Aorta (tissue), 5 donors: ENCODE data around the gene ENTREP1. TPM values are rescaled to one million over a fixed set of nuclear protein-coding genes. Genes with fewer than 3 reads are reported as not detected.
A peak's percentile ranks its signal among the peaks of the same experiment; 100 is the strongest.

ENCODE experiments used
- ATAC-seq: fragments of 200-7000 bp; cut with Tn5 transposase; one replicate; pipeline ENCODE4 v1.9.1; 2022; ENCODE audit warnings: moderate library complexity; ENCODE audit not compliant: low FRiP score
- DNase-seq, 2 donors: peaks; one replicate each; pipeline ENCODE4 v3.0.0-alpha.2; 2020
- H3K27ac ChIP-seq, 2 donors: one replicate each; pipeline ENCODE4 v1.5.1; 2013; ENCODE audit warnings: low read length in 2 of 2, mild to moderate bottlenecking in 2 of 2, moderate library complexity in 2 of 2, control low read depth in 1 of 2, inconsistent platforms in 1 of 2, low read depth in 1 of 2
- H3K27me3 ChIP-seq, 2 donors: one replicate each; pipeline ENCODE4 v1.6.1; 2013; ENCODE audit warnings: control low read depth in 1 of 2, low read length in 1 of 2, mild to moderate bottlenecking in 1 of 2, moderate library complexity in 1 of 2; ENCODE audit not compliant: insufficient read depth in 2 of 2, control insufficient read depth in 1 of 2
- H3K36me3 ChIP-seq, 2 donors: one replicate each; pipeline ENCODE4 v1.6.1; 2013; ENCODE audit warnings: control low read depth in 1 of 2, low read length in 1 of 2, mild to moderate bottlenecking in 1 of 2; ENCODE audit not compliant: insufficient read depth in 2 of 2, control insufficient read depth in 1 of 2
- H3K4me1 ChIP-seq, 2 donors: one replicate each; pipeline ENCODE4 v1.6.1; 2013; ENCODE audit warnings: low read length in 2 of 2, control low read depth in 1 of 2, mild to moderate bottlenecking in 1 of 2, moderate library complexity in 1 of 2; ENCODE audit not compliant: insufficient read depth in 2 of 2, control insufficient read depth in 1 of 2
- H3K4me3 ChIP-seq, 2 donors: one replicate each; pipeline ENCODE4 v1.5.1; 2013; ENCODE audit warnings: low read length in 2 of 2, control low read depth in 1 of 2, mild to moderate bottlenecking in 1 of 2
- H3K9me3 ChIP-seq: one replicate; pipeline ENCODE4 v1.6.1; 2013; ENCODE audit warnings: mild to moderate bottlenecking, low read length; ENCODE audit not compliant: control insufficient read depth
- WGBS, 2 donors: extraction: QIAGEN DNeasy Blood & Tissue Kit; methylation state at CpG; one replicate each; pipeline ENCODE4 v1.1.7; 2013; 5-methylcytosine and 5-hydroxymethylcytosine counted together
- intact Hi-C, 2 donors: fragments of 100-400 bp; cut with DNase I; formaldehyde crosslinking; loops; one replicate each; pipeline versions ENCODE4 v1.14.2 to v1.15.0; 2022
- polyA plus RNA-seq, 2 donors: library from polyadenylated mRNA; stranded (reverse); fragments of 200-250 nt; gene quantifications; one replicate each; pipeline ENCODE4 v1.2.3, GENCODE V29; 2013
- total RNA-seq, 2 donors: library from RNA; stranded (reverse); fragmentation: NEBNext Ultra II Directional; extraction: Animal tissue kit (Norgen Biotek cat#: 25700); gene quantifications; one replicate each; pipeline ENCODE4 v1.2.1, GENCODE V29; 2021
- donor health status: healthy with polysubstance abuse.
- donor health status: Bipolar disorder and iron deficiency.
- donor health status: DM: no; HTN: no; CAD: no.
- donor health status: DM: no; HTN: no; CAD: no.
- donor health status: DM: yes; HTN: yes; CAD: no.

ENTREP1 gene
- total and polyA plus RNA-seq, 4 donors: 0.25 to 5.7 (median 3.1) TPM

DNA sequence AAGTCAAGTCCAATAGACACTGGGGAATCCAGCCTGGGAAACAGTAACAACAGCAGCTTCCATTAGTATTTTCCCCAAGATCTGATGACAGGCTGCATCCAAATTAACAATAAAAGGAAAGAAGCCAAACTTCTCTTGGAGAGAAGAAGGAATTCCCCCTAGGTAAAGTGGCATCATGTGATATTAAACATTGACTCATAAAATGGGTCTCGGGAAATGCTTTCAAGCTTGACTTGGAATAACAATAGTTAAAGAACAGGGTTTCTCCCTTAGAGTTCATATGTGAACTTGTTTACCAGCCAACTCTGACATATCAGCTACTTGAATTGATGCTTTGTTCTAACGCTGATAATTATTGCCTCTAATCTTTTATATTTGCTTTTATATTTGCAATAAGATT, 45.4 kb downstream of the ENTREP1 start:
- DNase-seq (no peak), ATAC-seq (no peak)
- no peak overlapping the region for H3K27ac ChIP-seq
- WGBS, 2 donors: 59 to 69% methylated on average over 2 of the region's 2 CpGs
- no peaks in the 10 kb centered on the region for H3K36me3 ChIP-seq
- H3K9me3 ChIP-seq: no peaks in the 10 kb centered on the region
- no peak overlapping the region for H3K4me3 ChIP-seq
- intact Hi-C loops: loop anchor here in 1 of 2 donors (10.0 kb wide), 2 partner anchors 46 to 326 kb away; partner anchors contain the start of gene ENTREP1
- no peaks in the 10 kb centered on the region for H3K4me1 ChIP-seq
- H3K27me3 ChIP-seq: no peaks in the 10 kb centered on the region

DNA sequence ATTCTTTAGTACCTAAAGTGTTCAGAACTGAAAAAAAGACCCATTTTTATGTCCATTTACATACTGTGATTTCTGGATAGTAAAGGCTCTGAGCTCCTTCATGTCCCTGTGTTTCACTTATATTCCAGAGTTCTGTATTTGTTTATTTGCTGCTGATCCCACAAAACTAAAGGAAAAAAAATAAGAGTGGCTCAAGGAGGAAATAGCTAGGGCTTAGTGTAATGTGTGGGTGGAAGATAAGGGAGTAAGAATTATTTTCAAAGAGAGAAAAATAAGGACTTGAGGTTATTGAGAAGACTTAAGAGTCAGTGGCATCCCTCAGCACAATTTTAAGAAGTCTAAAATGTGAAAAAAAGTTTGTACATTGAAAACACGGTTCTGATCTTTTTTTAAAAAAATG, 46.0 kb downstream of the ENTREP1 start:
- Histone ChIP-seq H3K4me3 (no peak overlapping the region), H3K27ac (no peak overlapping the region), H3K4me1 (peaks cover under 1 to 2% of the 10 kb centered on the region in 2 donors), H3K27me3 (no peaks in the 10 kb centered on the region), H3K9me3 (no peaks in the 10 kb centered on the region), H3K36me3 (no peaks in the 10 kb centered on the region)
- WGBS, 2 donors: 0 to 5% methylated on average over 1 of the region's 1 CpG
- intact Hi-C loops: loop anchor here in 1 of 2 donors (10.0 kb wide), 2 partner anchors 46 to 326 kb away; partner anchors contain the start of gene ENTREP1
- no peak for ATAC-seq
- no peak for DNase-seq

DNA sequence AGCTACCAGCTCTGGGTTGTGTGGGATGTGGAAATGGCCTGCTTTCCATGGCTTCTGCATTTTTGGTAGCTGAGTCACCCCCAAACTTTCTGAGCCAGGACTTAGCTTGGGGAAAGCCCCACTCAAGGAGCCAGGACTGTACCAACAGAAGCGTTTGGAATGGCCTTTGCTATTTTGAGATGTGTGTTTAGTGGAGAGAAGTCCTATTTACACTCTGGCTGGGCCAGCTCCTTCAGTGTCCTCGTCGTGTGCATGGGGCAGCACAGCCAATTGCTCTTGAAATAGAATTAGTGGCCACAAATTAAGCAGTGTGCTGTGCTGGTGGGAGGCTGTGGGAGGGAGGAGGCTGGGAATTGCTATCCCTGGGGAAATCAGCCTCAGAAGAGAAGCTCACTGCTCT, 51.6 kb downstream of the ENTREP1 start:
- H3K4me1 ChIP-seq: peaks cover 3 to 12% of the 10 kb centered on the region in 2 donors
- no peak overlapping the region for H3K4me3 ChIP-seq
- no peaks in the 10 kb centered on the region for H3K27me3 ChIP-seq
- no peak overlapping the region for H3K27ac ChIP-seq
- peak in 1 of 2 donors; percentile 73 for DNase-seq
- intact Hi-C loops: loop anchor here in 1 of 2 donors (10.0 kb wide), 2 partner anchors 52 to 332 kb away; partner anchors contain the start of gene ENTREP1
- 4% methylated on average over 3 of the region's 3 CpGs for WGBS, 2 donors
- no peaks in the 10 kb centered on the region for H3K9me3 ChIP-seq
- ATAC-seq: peak; percentile 86
- no peaks in the 10 kb centered on the region for H3K36me3 ChIP-seq

DNA sequence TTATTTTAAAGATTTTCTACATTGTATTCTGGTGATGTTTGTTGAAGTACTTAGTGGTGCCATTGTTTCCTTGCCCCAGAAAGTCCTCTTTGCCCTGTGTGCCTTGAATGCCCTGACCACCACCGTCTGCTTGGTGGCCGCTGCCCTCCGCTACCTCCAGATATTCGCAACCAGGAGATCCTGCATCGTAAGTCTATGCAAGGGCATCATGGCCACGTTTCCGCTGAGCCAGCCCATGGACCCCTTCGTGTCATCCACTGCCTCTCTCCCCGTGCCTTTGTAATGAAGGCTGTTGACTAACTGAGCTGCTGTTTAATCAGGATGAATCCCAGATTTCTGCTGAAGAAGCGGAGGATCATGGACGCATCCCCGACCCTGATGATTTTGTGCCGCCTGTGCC, 52.3 kb downstream of the ENTREP1 start:
- H3K27me3 ChIP-seq: no peaks in the 10 kb centered on the region
- H3K4me3 ChIP-seq: no peak overlapping the region
- ATAC-seq: no peak
- intact Hi-C loops: loop anchor here in 1 of 2 donors (10.0 kb wide), 2 partner anchors 52 to 332 kb away; partner anchors contain the start of gene ENTREP1
- no peak for DNase-seq
- H3K9me3 ChIP-seq: no peaks in the 10 kb centered on the region
- H3K27ac ChIP-seq: no peak overlapping the region
- peaks cover 3 to 12% of the 10 kb centered on the region in 2 donors for H3K4me1 ChIP-seq
- WGBS, 2 donors: 96% methylated on average over 13 of the region's 13 CpGs
- H3K36me3 ChIP-seq: no peaks in the 10 kb centered on the region

DNA sequence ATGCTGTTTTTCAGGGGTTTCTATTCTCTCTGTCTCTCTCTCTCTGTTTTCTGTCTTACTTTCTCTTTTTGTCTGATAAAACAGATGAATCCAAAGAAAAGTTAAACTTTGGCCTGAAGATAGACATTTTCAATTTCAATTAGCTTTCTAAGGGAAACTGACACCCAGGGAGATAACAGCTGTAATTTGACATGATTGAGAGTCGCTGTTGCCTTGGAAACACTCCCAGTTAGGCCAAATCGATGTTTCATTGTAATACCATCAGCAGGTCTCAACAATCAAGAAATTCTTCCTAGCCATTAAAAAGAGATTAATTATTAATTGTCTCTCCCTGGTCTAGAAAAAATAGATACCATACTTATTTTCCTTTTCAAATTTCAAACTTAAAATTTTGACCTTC, 53.0 kb downstream of the ENTREP1 start:
- no peaks in the 10 kb centered on the region for H3K9me3 ChIP-seq
- 94 to 95% methylated on average over 2 of the region's 2 CpGs for WGBS, 2 donors
- H3K27ac ChIP-seq: no peak overlapping the region
- intact Hi-C loops: loop anchor here in 1 of 2 donors (10.0 kb wide), 2 partner anchors 53 to 333 kb away; partner anchors contain the start of gene ENTREP1
- H3K27me3 ChIP-seq: no peaks in the 10 kb centered on the region
- no peak overlapping the region for H3K4me3 ChIP-seq
- H3K36me3 ChIP-seq: no peaks in the 10 kb centered on the region
- peaks cover 3 to 12% of the 10 kb centered on the region in 2 donors for H3K4me1 ChIP-seq
- no peak for DNase-seq
- ATAC-seq: no peak

DNA sequence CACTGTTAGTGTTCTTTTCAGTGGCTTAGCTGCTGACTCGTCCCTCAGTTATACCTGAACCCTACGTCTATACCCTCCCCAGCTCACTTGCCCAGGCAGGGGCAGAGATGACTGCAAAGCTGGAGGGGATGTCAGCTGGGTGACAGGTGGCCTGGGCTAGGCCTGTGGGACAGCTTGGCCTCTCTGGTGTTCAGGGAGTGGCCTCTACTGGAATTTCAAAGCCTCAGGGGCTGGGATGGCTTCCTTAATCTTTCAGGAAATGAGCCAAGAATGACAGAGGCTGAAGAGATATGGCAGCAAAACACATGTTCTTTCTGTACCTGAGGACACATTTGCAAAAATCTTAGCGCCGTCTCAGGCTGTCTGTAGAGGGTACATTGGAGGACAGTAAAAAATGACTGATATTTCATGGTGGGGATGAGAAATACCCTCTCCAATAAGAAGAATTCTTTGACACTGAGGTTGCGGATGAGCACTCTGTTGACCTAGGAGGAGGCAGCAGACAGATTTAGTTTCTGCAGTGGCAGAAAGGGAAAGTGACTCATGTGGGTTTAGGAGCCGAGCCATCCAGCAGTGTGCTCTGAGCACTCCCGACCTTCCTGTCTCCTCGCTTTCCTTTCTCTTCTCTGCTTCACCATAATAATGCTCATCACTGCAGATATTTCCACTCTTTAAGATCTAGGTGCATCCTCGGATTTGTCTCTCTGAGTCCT, 54.4 kb downstream of the ENTREP1 start:
- Histone ChIP-seq H3K9me3 (no peaks in the 10 kb centered on the region), H3K27me3 (no peaks in the 10 kb centered on the region), H3K36me3 (no peaks in the 10 kb centered on the region), H3K4me1 (peaks cover 3 to 12% of the 10 kb centered on the region in 2 donors), H3K27ac (peak overlapping the region in 1 of 2 donors; percentile 21), H3K4me3 (no peak overlapping the region)
- DNase-seq (no peak), ATAC-seq (peak; percentile 75)
- intact Hi-C loops: loop anchor here in 1 of 2 donors (10.0 kb wide), 2 partner anchors 55 to 335 kb away; partner anchors contain the start of gene ENTREP1
- 37 to 41% methylated on average over 9 of the region's 9 CpGs for WGBS, 2 donors

DNA sequence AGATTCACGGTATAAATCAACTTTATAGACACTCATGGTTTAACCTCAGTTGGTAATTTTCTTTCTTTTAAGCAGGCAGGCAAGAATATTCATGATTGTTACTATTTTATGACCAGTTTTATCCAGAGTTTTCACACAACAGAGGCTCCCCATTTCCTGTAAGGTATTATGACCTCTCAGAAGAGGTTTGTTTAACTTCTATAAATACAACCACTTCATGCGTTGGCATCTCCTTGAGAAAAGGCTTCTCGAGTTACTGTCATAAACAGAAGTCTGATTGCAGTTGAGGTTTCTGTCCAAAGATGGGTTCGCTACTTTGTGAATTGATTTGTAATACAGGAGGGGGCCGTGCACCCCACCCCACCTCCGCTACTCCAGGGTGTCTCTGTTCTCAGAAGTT, 55.3 kb downstream of the ENTREP1 start:
- no peak overlapping the region for H3K27ac ChIP-seq
- no peaks in the 10 kb centered on the region for H3K27me3 ChIP-seq
- no peaks in the 10 kb centered on the region for H3K36me3 ChIP-seq
- H3K9me3 ChIP-seq: no peaks in the 10 kb centered on the region
- 93 to 94% methylated on average over 6 of the region's 6 CpGs for WGBS, 2 donors
- DNase-seq (no peak), ATAC-seq (no peak)
- intact Hi-C loops: no loop called here
- H3K4me3 ChIP-seq: no peak overlapping the region
- H3K4me1 ChIP-seq: peaks cover 3 to 12% of the 10 kb centered on the region in 2 donors

DNA sequence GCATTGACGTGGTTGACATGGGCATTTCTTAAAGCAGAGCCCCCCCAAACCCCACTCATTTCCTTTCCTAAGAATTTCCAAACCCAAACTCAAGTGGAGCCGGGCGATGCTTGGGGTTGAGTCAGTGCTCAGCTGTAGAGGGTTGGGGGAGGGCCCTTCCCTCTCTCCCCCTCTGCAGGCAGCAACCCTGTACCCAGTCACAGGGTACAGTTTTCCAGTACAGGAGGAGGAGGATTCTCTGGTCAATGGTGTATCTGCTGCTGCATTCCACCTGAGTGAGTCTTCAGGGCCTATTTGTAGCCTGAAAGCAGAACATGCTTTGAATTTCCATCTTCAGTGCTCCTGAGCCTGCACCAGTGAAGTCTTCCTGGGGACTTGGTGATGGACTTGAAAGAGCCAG, 55.8 kb downstream of the ENTREP1 start:
- Histone ChIP-seq H3K36me3 (no peaks in the 10 kb centered on the region), H3K9me3 (no peaks in the 10 kb centered on the region), H3K27me3 (no peaks in the 10 kb centered on the region), H3K27ac (no peak overlapping the region), H3K4me3 (no peak overlapping the region), H3K4me1 (peaks cover 1 to 12% of the 10 kb centered on the region in 2 donors)
- 97% methylated on average over 3 of the region's 3 CpGs for WGBS, 2 donors
- DNase-seq: no peak
- intact Hi-C loops: no loop called here
- no peak for ATAC-seq

DNA sequence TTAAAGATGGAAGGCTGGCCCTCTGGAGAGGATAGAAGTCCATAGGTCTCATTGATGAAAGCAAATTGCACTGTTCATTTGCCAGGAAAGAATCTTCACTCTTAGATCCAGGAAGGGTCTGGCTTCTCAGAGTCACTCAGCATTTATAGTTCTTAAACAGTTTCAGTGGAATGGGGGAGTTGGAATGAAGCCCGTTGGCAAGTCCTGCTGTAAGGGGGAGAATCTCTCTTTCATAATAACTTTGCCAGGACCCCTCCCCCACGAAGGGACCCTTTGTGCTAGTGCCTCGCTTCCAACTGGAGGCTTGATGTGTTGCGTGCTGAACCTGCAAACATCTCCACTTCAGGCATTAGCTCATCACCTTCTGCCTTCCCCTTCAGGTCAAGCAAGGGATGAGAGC, 57.1 kb downstream of the ENTREP1 start:
- WGBS, 2 donors: 75 to 84% methylated on average over 4 of the region's 4 CpGs
- DNase-seq (no peak), ATAC-seq (no peak)
- Histone ChIP-seq H3K4me3 (no peak overlapping the region), H3K27ac (no peak overlapping the region), H3K9me3 (no peaks in the 10 kb centered on the region), H3K4me1 (peaks cover 0 to 8% of the 10 kb centered on the region in 2 donors), H3K36me3 (no peaks in the 10 kb centered on the region), H3K27me3 (no peaks in the 10 kb centered on the region)
- intact Hi-C loops: no loop called here
